Lower lobe of right lung (tissue), 2 donors: ENCODE data around the gene DDX17. TPM values are rescaled to one million over a fixed set of nuclear protein-coding genes. Genes with fewer than 3 reads are reported as not detected.
A peak's percentile ranks its signal among the peaks of the same experiment; 100 is the strongest.

Experiments used
- ATAC-seq, 2 donors: fragments of 200-7000 bp; cut with Tn5 transposase; one replicate each; pipeline ENCODE4 v1.9.1; 2020 to 2022; ENCODE audit warnings: mild to moderate bottlenecking in 2 of 2, moderate library complexity in 2 of 2
- DNase-seq: peaks from one replicate; pipeline ENCODE4 v3.0.0-alpha.2; 2020
- H3K27ac ChIP-seq: fragments of 200-600 bp; one replicate; pipeline ENCODE4 v1.8.0; 2022
- H3K27me3 ChIP-seq: fragments of 200-600 bp; one replicate; pipeline ENCODE4 v1.8.0; 2022; ENCODE audit warnings: low read depth
- H3K36me3 ChIP-seq: fragments of 200-600 bp; one replicate; pipeline ENCODE4 v1.8.0; 2022; ENCODE audit warnings: mild to moderate bottlenecking
- H3K4me1 ChIP-seq: fragments of 200-600 bp; one replicate; pipeline ENCODE4 v1.8.0; 2022
- H3K4me3 ChIP-seq: fragments of 200-600 bp; one replicate; pipeline ENCODE4 v1.8.0; 2022; ENCODE audit warnings: mild to moderate bottlenecking
- H3K9me3 ChIP-seq: fragments of 200-600 bp; one replicate; pipeline ENCODE4 v1.8.0; 2022
- intact Hi-C: fragments of 100-400 bp; cut with DNase I; formaldehyde crosslinking; loops from one replicate; pipeline ENCODE4 v1.11.0; 2022
- total RNA-seq: library from RNA; stranded (reverse); fragmentation: NEBNext Ultra II Directional; extraction: Animal tissue kit (Norgen Biotek cat#: 25700); gene quantifications from one replicate; pipeline ENCODE4 v1.2.1, GENCODE V29; 2021
- TF ChIP-seq, protein P1 (sequence below): fragments of 200-600 bp; IDR thresholded peaks from one replicate; pipeline ENCODE4 v1.8.0; 2022; ENCODE audit warnings: antibody characterized with exemption, mild to moderate bottlenecking
- donor health status: DM: no; HTN: yes; CAD: no; lungs with severe emphysema.

DDX17 gene
- total RNA-seq, 1 donor from 2014 or later: 457 TPM

DNA sequence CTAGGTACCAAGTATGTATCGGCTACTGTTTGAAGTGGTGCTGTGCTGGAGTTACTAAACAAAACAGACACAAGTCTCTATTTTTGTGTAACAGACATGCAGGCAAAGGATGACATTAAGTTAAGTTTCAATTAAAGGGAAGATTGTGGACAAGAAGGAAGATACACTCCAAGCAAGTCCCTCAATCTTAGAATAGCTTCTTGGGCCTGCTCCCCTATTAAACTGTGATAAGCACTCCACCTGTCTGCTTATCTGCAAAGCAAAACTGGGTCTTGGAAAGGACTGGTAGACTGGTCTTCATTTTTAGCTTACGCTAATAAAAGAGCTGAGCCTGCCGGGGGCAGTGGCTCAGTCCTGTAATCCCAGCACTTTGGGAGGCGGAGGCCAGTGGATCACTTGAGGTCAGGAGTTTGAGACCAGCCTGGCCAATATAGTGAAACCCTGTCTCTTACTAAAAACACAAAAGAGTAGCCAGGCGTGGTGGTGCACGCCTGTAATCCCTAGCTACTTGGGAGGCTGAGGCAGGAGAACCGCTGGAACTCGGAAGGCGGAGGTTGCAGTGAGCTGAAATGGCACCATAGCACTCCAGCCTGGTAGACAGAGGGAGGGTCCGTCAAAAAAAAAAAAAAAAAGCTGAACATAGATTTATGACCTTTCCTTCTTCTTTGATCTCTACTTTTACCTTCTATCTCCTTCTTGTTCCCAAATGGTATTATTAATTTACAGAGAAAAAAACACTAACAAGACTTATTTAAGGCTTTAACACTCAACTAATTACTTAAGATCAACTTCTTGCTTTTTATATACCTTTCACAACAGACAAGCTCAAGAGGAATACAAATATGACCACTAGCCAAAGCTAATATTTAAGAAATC lies 4.1 kb downstream of the DDX17 start:
- intact Hi-C loops: no loop called here

DNA sequence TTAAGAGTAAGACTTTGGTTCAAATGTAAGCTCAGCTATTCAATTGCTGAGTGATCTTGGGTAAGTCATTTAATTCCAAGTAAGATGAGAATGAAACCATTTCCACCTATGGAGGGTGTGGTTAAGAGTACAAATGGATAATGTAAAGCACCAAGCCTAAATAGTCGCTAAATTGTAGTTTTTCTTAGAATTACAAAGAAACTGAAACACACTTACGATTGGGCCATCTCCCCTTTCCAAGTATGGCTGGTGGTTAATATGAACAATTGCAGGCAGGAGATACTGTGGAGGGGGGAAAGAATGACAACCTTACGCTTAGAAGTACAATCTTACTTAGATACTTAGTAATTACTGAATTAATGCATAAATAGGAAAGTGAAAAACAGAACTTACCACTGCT lies 8.2 kb downstream of the DDX17 start:
- Histone ChIP-seq H3K4me3 (no peak overlapping the region), H3K27ac (no peak overlapping the region), H3K36me3 (peaks cover 99% of the 10 kb centered on the region), H3K27me3 (no peaks in the 10 kb centered on the region), H3K4me1 (peaks cover 24% of the 10 kb centered on the region), H3K9me3 (no peaks in the 10 kb centered on the region)
- intact Hi-C loops: no loop called here
- ATAC-seq (no peak), DNase-seq (no peak)
- TF ChIP-seq, protein P1, sequence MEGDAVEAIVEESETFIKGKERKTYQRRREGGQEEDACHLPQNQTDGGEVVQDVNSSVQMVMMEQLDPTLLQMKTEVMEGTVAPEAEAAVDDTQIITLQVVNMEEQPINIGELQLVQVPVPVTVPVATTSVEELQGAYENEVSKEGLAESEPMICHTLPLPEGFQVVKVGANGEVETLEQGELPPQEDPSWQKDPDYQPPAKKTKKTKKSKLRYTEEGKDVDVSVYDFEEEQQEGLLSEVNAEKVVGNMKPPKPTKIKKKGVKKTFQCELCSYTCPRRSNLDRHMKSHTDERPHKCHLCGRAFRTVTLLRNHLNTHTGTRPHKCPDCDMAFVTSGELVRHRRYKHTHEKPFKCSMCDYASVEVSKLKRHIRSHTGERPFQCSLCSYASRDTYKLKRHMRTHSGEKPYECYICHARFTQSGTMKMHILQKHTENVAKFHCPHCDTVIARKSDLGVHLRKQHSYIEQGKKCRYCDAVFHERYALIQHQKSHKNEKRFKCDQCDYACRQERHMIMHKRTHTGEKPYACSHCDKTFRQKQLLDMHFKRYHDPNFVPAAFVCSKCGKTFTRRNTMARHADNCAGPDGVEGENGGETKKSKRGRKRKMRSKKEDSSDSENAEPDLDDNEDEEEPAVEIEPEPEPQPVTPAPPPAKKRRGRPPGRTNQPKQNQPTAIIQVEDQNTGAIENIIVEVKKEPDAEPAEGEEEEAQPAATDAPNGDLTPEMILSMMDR: no peak

More for the DNA sequence above, 4.1 kb downstream of the DDX17 start:
- no peaks in the 10 kb centered on the region for H3K9me3 ChIP-seq
- peaks cover 64% of the 10 kb centered on the region for H3K36me3 ChIP-seq
- TF ChIP-seq, protein P1: no peak
- no peaks in the 10 kb centered on the region for H3K27me3 ChIP-seq
- ATAC-seq (no peak), DNase-seq (no peak)
- H3K4me3 ChIP-seq: peak overlapping the region; percentile 0
- H3K4me1 ChIP-seq: peaks cover 38% of the 10 kb centered on the region
- no peak overlapping the region for H3K27ac ChIP-seq

DNA sequence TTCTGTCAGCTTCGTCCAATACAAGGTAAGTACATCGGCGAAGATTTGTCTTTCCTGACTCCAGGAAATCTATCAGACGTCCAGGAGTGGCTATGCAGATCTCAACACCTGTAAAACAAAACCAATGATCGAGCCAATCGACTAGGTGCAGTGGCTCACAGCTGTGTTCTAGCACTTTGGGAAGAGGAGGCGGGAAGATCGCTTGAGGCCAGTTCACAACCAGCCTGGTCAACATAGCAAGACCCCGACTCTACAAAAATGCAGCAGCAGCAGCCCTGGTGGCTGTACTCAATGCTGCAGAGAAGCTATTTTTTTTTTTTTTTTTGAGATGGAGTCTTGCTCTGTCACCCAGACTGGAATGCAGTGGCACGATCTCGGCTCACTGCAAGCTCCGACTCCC lies 11.2 kb downstream of the DDX17 start:
- Histone ChIP-seq H3K9me3 (no peaks in the 10 kb centered on the region), H3K4me3 (no peak overlapping the region), H3K27me3 (no peaks in the 10 kb centered on the region), H3K36me3 (peaks cover 100% of the 10 kb centered on the region), H3K4me1 (peaks cover 25% of the 10 kb centered on the region), H3K27ac (no peak overlapping the region)
- TF ChIP-seq, protein P1: no peak
- ATAC-seq (no peak), DNase-seq (no peak)
- intact Hi-C loops: no loop called here

DNA sequence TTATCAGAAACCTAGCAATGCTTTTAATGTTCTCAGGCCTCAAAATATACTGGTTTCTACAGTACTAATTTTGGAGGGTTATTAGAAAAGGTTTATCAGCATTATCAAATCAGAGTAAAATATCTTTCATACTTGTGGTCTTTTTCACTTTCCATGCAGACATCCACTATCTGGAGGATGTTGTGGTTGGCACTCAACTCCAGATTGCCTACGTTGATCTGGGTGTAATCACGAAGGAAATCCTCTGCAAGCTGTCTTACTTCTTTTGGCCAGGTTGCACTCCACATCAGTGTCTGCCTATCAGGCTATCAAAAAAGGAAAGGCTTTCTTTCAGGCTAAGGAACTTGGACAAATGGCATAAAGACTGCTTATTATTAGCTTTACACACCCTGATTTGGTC lies 11.6 kb downstream of the DDX17 start:
- H3K36me3 ChIP-seq: peaks cover 100% of the 10 kb centered on the region
- H3K4me1 ChIP-seq: peaks cover 25% of the 10 kb centered on the region

DNA sequence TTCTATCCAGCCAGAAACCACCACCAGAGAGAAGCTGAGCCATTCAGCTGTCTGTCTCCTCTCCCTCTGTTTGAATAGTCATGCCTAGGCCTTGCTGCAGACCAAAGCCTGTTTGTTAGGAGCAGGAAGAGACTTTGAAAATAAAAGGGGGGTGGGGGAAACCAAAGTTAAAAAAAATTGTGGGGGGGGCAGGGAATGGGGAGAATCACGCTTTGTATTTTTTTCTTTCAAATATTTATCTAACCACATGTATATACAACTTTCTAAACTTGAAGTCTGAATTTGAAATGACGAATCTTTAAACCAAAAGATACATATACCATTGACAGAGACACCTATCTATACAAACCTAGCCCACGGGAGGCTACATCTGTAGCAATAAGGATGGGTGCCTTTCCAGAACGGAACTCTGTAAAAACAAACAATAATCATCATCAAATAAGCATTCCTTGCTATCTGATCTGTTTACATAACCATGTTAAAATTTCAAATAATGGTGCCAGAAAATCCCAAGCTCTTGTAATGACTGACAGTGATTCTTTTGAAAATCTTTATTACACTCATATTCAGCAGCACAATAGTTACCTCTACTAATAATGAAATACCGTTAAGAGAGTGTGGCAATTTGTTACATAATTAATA lies 14.3 kb downstream of the DDX17 start:
- Histone ChIP-seq H3K9me3 (no peaks in the 10 kb centered on the region), H3K27ac (no peak overlapping the region), H3K36me3 (peaks cover 100% of the 10 kb centered on the region), H3K4me3 (no peak overlapping the region), H3K4me1 (peaks cover 33% of the 10 kb centered on the region), H3K27me3 (no peaks in the 10 kb centered on the region)
- intact Hi-C loops: no loop called here
- TF ChIP-seq, protein P1: no peak
- no peak for ATAC-seq
- no peak for DNase-seq

More for the DNA sequence above, 11.6 kb downstream of the DDX17 start:
- Histone ChIP-seq H3K4me3 (no peak overlapping the region), H3K9me3 (no peaks in the 10 kb centered on the region), H3K27me3 (no peaks in the 10 kb centered on the region), H3K27ac (no peak overlapping the region)
- DNase-seq (no peak), ATAC-seq (no peak)
- intact Hi-C loops: no loop called here
- TF ChIP-seq, protein P1: no peak
